ENCODE data around the gene CCDC121.

- TF ChIP-seq IKZF2 (IDR thresholded peaks at IDR 0.05) (no peak), MXI1 (IDR thresholded peaks at IDR 0.05; ENCODE audit: low read depth, low read length) (no peak), SMARCA5 (IDR thresholded peaks at IDR 0.05) (no peak), CTCF (IDR thresholded peaks at IDR 0.05 in 2 of 3, conservative IDR thresholded peaks at IDR 0.05 in 1 of 3; ENCODE audit: control insufficient read depth in 2 of 3, extremely low read depth in 1 of 3, insufficient read depth in 1 of 3, low read depth in 3 of 3, low read length in 3 of 3) (no peak), REST (IDR thresholded peaks at IDR 0.05; ENCODE audit: low read depth, low read length) (no peak), CBX5 (IDR thresholded peaks at IDR 0.05; ENCODE audit: low read depth) (no peak), ZBTB33 (IDR thresholded peaks at IDR 0.05) (no peak), CEBPB (IDR thresholded peaks at IDR 0.05; ENCODE audit: borderline replicate concordance in 1 of 2, low read depth in 2 of 2, low read length in 2 of 2) (no peak), ATF3 (IDR thresholded peaks at IDR 0.05; ENCODE audit: borderline replicate concordance, extremely low read depth, low read depth, low read length) (no peak), EP300 (IDR thresholded peaks at IDR 0.05; ENCODE audit: borderline replicate concordance in 1 of 2, control insufficient read depth in 1 of 2, low read depth in 2 of 2, low read length in 2 of 2) (no peak)
These were observed 35.6 kb downstream of the CCDC121 start for GRCh38 chr2:27593240-27593639.

Data from GM12878 (cell line).